GM13976 (cell line): ENCODE measurements around the gene POFUT2.

Experiments used
- DNase-seq: peaks from one replicate; pipeline ENCODE4 v3.0.0; 2012; ENCODE audit warnings: low spot score
- in situ Hi-C: fragments of 300-500 bp; cut with MboI; formaldehyde crosslinking; loops from one replicate; pipeline ENCODE4 v1.12.0; 2022; ENCODE audit warnings: low sequenced_read_pairs, mixed read lengths, inconsistent platforms; ENCODE audit not compliant: unreplicated experiment
- TF ChIP-seq, protein P1 (sequence below): IDR thresholded peaks from 2 replicates; pipeline ENCODE4 v1.5.1; 2012; ENCODE audit warnings: borderline replicate concordance, mild to moderate bottlenecking; ENCODE audit not compliant: insufficient read depth; ENCODE audit errors: extremely low read depth, missing control alignments, control extremely low read depth

POFUT2 gene

DNA sequence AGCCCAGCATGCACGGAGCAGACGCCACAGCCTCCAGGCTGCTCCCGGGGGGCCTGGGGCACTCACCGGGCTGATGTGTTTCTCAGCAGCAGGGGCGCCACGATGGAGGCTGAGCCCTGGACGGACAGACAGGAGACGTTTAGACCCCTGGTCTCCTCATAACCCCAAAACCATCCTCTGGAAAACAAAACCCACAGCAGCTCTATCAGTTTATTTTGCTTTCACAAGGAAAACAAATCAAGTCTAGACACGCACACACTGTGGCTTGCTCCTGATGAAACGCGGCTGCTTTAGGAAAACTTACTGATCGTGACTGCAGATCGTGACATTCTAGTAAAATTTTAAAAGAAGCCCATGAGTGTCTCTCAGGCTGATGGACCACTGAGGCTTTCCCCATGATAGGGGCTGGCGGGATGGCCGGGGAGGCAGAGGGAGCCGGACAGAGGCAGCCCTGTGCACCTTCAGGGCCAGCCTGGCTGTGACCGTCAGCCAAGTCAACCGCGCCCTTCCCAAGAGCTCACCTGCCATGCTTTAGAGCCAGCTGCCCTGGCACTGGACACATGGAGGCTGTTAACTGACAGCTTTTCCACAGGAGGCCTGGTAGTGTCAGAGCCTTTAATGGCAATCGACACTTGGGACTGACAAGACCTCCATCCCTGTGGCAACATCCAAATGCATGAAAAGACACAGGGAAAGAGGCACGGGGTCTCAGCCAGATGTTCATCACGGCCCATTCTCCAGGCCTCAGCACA, 5.2 kb downstream of the POFUT2 start:
- in situ Hi-C loops = loop anchor here (25.0 kb wide), 1 partner anchor 320 kb away; no protein-coding TSS in a partner anchor
- DNase-seq = no peak
- TF ChIP-seq, protein P1, sequence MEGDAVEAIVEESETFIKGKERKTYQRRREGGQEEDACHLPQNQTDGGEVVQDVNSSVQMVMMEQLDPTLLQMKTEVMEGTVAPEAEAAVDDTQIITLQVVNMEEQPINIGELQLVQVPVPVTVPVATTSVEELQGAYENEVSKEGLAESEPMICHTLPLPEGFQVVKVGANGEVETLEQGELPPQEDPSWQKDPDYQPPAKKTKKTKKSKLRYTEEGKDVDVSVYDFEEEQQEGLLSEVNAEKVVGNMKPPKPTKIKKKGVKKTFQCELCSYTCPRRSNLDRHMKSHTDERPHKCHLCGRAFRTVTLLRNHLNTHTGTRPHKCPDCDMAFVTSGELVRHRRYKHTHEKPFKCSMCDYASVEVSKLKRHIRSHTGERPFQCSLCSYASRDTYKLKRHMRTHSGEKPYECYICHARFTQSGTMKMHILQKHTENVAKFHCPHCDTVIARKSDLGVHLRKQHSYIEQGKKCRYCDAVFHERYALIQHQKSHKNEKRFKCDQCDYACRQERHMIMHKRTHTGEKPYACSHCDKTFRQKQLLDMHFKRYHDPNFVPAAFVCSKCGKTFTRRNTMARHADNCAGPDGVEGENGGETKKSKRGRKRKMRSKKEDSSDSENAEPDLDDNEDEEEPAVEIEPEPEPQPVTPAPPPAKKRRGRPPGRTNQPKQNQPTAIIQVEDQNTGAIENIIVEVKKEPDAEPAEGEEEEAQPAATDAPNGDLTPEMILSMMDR = no peak

DNA sequence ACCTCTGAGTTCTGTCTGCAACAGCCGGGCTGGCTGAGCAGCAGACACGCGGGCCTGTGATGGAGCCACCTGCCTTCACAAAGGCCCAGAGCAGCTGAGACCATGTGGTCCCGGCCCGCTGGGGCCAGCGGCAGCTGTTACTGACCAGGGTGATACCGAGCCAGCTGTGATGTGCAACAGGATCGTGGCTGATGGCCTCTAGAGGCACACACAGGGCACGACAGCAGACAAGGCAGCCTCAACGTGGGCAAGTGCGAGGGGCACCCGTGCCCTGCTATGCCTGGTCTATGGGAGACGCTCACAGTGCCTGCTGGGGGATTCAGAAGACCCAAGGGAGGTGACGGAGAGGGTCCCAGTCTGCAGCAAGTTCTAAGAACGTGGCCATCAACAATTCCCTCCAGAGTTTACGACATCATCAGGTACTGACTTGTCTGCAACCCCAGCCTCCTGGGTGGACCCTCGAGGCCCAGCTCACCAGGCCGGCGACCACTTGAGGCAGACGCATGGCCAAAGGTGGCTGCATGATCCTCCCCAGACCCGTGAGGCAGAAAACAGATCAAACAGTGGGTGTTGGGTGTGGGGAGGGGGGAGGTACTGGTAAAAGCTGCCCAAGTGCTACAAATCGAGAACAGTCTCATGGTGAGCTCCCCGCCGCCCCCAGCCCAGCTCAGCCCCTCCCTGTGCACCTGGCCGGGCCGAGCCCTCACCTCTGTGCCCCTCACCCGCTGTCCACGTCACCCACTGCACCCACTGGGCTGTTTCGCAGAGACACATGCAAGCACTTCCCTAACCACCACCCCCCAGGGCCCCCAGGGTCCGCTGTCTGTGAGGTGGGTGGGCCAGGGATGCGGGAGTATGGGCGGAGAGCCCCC, 6.0 kb downstream of the POFUT2 start:
- no peak for DNase-seq
- TF ChIP-seq, protein P1 = no peak
- in situ Hi-C loops = loop anchor here (25.0 kb wide), 1 partner anchor 319 kb away; no protein-coding TSS in a partner anchor

DNA sequence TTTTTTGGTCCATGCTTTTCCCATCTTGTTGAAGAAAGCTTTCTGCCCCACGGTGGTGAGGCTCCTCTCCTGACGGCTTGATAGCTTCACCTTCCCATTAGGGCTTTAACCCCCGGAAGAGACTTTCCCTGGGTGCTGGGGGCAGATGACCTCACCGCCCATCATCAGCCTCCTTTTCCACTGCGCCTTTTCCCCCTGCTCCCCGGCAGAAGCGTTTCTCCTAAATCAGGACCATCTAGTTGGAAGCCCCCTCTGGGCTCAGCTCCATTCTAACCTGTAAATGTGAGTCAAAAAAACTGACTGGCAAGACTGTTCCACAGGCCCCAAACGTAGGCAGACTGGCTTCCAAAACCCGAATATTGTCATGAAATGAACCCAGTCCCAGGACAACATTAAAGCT, 6.7 kb downstream of the POFUT2 start:
- in situ Hi-C loops = loop anchor here (25.0 kb wide), 1 partner anchor 319 kb away; no protein-coding TSS in a partner anchor
- DNase-seq = no peak
- TF ChIP-seq, protein P1 = no peak

DNA sequence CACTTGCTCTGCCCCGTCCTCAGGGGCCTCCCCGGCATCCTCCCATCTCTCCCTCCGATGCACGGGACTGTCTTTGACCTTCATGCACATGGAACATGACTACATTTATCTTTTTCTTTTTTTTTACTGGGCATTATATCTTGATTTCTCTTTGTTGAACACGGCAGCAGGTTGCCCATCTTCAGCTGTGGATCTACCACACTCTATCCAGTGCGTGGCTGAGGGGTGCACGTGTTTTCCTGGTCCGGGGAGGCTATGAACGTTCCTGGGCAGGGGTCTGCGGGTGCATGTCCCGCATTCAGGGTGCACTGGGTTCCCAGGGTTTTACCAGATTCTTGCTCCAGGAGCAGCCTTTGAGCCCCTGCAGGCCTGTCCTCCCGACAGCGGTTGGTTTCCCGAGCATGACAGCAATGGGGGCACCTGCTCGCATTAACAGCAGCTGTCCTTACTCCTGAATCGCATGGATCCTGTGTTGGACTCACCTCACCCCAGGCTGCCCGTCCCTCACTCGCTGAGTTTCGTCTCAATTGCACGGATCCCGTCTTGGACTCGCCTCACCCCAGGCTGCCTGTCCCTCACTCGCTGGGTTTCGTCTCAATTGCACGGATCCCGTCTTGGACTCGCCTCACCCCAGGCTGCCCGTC, 7.4 kb downstream of the POFUT2 start:
- in situ Hi-C loops = loop anchor here (25.0 kb wide), 1 partner anchor 318 kb away; no protein-coding TSS in a partner anchor
- no peak for DNase-seq
- TF ChIP-seq, protein P1 = no peak

DNA sequence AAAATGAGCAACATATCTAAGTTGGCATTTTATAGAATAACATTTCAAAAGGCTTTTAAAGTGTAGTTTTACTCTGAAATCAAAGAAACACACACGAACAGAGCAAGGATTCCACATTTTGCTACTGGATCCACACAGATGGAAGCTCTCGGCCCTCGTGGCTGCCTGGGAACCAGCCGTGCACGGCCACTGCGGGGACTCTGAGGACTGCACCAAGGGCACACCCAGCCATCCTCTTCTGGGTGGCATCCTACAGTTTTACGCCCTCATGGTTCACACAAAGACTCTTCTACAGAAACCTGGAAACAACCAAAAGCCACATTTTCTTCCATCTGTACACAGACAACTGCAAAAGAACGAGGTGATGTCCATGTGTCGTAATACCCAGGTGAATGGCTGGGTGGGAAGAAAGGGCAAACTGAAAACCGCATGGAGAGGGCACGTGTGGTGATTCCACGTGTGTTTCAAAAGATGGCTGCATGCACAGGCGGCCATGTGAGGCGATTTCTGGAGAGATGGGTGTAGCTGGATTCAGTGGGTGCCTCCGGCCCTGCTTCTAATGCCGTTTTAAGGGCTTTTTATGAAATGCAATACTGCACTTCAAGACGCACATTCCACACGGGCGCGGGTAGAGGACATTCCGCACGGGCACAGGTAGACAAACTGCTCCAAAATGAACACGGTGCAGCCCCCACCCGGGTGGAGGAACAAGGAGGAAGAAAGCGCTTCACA, 8.1 kb downstream of the POFUT2 start:
- TF ChIP-seq, protein P1 = no peak
- in situ Hi-C loops = loop anchor here (10.0 to 25.0 kb wide), 2 partner anchors 315 to 317 kb away; no protein-coding TSS in a partner anchor
- DNase-seq = no peak
